HEK293T (cell line): ENCODE measurements around the gene UBE2O.

Experiments
- CTCF ChIA-PET: fragments of 350-600 bp; formaldehyde crosslinking; extraction: SDS; loops from one replicate; lab custom pipeline; 2021; ENCODE audit warnings: antibody characterized with exemption, inconsistent platforms; lab: Yijun Ruan, JAX
- POLR2A ChIA-PET: fragments of 350-600 bp; formaldehyde crosslinking; extraction: SDS; loops from one replicate; lab custom pipeline; 2020; ENCODE audit warnings: antibody characterized with exemption, inconsistent platforms; lab: Yijun Ruan, JAX
- DNase-seq: peaks from one replicate; pipeline ENCODE4 v3.0.0; 2012; ENCODE audit warnings: mixed read lengths; ENCODE audit errors: extremely low spot score
- ARNT ChIP-seq: fragments of 450-650 bp; IDR thresholded peaks from 2 replicates; pipeline ENCODE4 v1.6.1; 2017; ENCODE audit warnings: mild to moderate bottlenecking
- BHLHE40 ChIP-seq: fragments of 450-650 bp; IDR thresholded peaks from 2 replicates; pipeline ENCODE4 v1.6.1; 2016; ENCODE audit warnings: mild to moderate bottlenecking, moderate library complexity, borderline replicate concordance
- CTBP1 ChIP-seq: fragments of 450-650 bp; IDR thresholded peaks from 2 replicates; pipeline ENCODE4 v1.6.1; 2016; ENCODE audit warnings: borderline replicate concordance
- ELF4 ChIP-seq: fragments of 450-650 bp; IDR thresholded peaks from 2 replicates; pipeline ENCODE4 v1.6.1; 2017; ENCODE audit warnings: antibody characterized with exemption
- FOXA1 ChIP-seq: fragments of 450-650 bp; IDR thresholded peaks from 2 replicates; pipeline ENCODE4 v1.6.1; 2016; ENCODE audit warnings: mild to moderate bottlenecking
- FOXK2 ChIP-seq: fragments of 450-650 bp; IDR thresholded peaks from 2 replicates; pipeline ENCODE4 v1.6.1; 2016; ENCODE audit warnings: mild to moderate bottlenecking
- FOXM1 ChIP-seq: fragments of 450-650 bp; IDR thresholded peaks from 2 replicates; pipeline ENCODE4 v1.6.1; 2017; ENCODE audit warnings: mild to moderate bottlenecking, borderline replicate concordance
- HDGF ChIP-seq: fragments of 450-650 bp; IDR thresholded peaks from 2 replicates; pipeline ENCODE4 v1.6.1; 2017; ENCODE audit warnings: antibody characterized with exemption, borderline replicate concordance
- L3MBTL2 ChIP-seq: fragments of 450-650 bp; conservative IDR thresholded peaks from 2 replicates; pipeline ENCODE4 v1.6.1; 2016; ENCODE audit warnings: mild to moderate bottlenecking
- LEF1 ChIP-seq: fragments of 450-650 bp; IDR thresholded peaks from 2 replicates; pipeline ENCODE4 v1.6.1; 2017; ENCODE audit warnings: mild to moderate bottlenecking, borderline replicate concordance
- NFRKB ChIP-seq: fragments of 450-650 bp; IDR thresholded peaks from 2 replicates; pipeline ENCODE4 v1.6.1; 2016; ENCODE audit warnings: mild to moderate bottlenecking, moderate library complexity
- PKNOX1 ChIP-seq: fragments of 450-650 bp; IDR thresholded peaks from 2 replicates; pipeline ENCODE4 v1.6.1; 2016
- SP1 ChIP-seq: fragments of 450-650 bp; IDR thresholded peaks from 2 replicates; pipeline ENCODE4 v1.6.1; 2017
- SUZ12 ChIP-seq: fragments of 450-650 bp; IDR thresholded peaks from 2 replicates; pipeline ENCODE4 v1.6.1; 2016; ENCODE audit warnings: mild to moderate bottlenecking
- TARDBP ChIP-seq: fragments of 450-650 bp; IDR thresholded peaks from 2 replicates; pipeline ENCODE4 v1.6.1; 2016
- ZNF384 ChIP-seq: fragments of 450-650 bp; IDR thresholded peaks from 2 replicates; pipeline ENCODE4 v1.6.1; 2016

UBE2O gene

DNA sequence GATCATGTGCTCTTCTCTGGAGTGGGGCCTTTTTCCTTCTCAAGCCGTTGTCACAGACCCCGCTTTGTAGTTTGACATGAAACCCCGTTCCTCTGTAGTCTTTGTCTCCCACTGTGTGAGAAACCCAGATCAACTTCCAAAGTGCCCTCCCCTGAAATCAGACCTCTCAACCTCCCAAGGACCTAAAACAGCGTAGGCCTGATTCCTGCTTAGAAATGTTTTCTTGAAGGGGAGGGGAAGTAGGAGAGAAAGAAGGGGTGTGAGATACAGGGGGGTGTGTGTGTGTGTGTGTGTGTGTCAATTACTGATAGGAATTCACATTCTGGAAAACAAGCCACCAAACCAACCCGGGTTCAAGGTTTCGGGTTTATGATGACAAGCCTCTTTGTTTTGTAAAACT, 1.4 kb downstream of the UBE2O start:
- ChIA-PET POLR2A (interaction anchor here (0.7 to 2.3 kb wide), 5 partner anchors 13 to 49 kb away, joined by 3 to 8 read pairs (median 4); no protein-coding TSS in a partner anchor), CTCF (interaction anchor here (1.0 to 1.1 kb wide), 2 partner anchors 66 to 82 kb away, joined by 3 to 4 read pairs; no protein-coding TSS in a partner anchor)
- TF ChIP-seq TARDBP (no peak), FOXM1 (no peak), ARNT (no peak), SP1 (no peak), ELF4 (no peak), PKNOX1 (no peak)
- DNase-seq, result no peak

GRCh38 chr17:76449126-76449525, 3.8 kb downstream of the UBE2O start:
- DNase-seq, result no peak
- CTCF ChIA-PET, result interaction anchor here (1.5 kb wide), 1 partner anchor 44 kb away, joined by 3 read pairs; no protein-coding TSS in a partner anchor
- TF ChIP-seq FOXK2 (no peak), ZNF384 (no peak), HDGF (no peak), LEF1 (no peak), ELF4 (no peak), PKNOX1 (no peak), SP1 (no peak), NFRKB (no peak), SUZ12 (no peak), ARNT (no peak), CTBP1 (no peak), FOXM1 (no peak), BHLHE40 (no peak), FOXA1 (no peak), L3MBTL2 (no peak), TARDBP (no peak)
- POLR2A ChIA-PET, result interaction anchor here (0.6 to 1.5 kb wide), 2 partner anchors 14 to 35 kb away, joined by 3 read pairs; no protein-coding TSS in a partner anchor

DNA sequence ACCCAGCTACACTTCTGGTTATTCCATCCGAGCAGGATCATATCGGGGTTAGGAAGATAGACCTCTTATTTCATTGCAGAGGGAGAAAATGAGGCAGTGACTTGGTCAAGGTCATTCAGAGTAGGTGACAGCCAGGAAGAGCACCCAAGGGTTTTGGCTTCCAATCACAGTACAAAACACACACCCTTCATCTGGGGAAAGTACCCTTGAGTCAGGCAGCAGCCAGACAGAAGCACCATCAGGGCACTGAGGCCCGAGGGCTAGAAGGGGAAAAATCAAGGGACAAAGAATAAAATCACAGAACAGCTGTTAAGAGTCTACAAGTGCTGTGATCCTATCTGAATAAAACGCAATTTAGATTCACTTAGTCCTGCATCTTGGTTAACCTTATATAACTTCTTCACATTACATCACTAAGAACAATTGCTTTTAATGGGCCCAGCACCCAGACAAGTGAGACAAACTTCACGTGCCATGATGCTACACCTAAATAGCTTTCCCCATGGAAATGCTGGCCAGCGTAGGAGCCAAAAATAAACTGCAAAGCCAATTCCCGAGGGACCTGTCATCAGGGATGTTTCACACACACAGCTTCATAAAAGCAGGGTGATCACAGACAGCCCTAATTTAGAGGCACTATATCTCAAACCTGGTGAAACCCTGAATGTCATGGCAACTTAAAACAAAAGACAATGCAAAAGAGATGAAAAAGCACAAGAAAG, 4.9 kb downstream of the UBE2O start:
- DNase-seq, result no peak
- CTCF ChIA-PET, result interaction anchor here (0.5 to 1.5 kb wide), 2 partner anchors 43 to 126 kb away, joined by 3 to 7 read pairs; no protein-coding TSS in a partner anchor
- TF ChIP-seq LEF1, result no peak
- TF ChIP-seq PKNOX1, result no peak; the same call in 1 of the 2 replicates
- no peak for TF ChIP-seq FOXM1
- no peak for TF ChIP-seq FOXA1
- TF ChIP-seq TARDBP, result no peak
- TF ChIP-seq HDGF, result no peak
- no peak for TF ChIP-seq NFRKB
- no peak for TF ChIP-seq FOXK2
- TF ChIP-seq SUZ12, result no peak
- no peak for TF ChIP-seq ARNT
- TF ChIP-seq SP1, result no peak
- no peak for TF ChIP-seq ELF4
- no peak for TF ChIP-seq CTBP1
- POLR2A ChIA-PET, result no interaction called here

DNA sequence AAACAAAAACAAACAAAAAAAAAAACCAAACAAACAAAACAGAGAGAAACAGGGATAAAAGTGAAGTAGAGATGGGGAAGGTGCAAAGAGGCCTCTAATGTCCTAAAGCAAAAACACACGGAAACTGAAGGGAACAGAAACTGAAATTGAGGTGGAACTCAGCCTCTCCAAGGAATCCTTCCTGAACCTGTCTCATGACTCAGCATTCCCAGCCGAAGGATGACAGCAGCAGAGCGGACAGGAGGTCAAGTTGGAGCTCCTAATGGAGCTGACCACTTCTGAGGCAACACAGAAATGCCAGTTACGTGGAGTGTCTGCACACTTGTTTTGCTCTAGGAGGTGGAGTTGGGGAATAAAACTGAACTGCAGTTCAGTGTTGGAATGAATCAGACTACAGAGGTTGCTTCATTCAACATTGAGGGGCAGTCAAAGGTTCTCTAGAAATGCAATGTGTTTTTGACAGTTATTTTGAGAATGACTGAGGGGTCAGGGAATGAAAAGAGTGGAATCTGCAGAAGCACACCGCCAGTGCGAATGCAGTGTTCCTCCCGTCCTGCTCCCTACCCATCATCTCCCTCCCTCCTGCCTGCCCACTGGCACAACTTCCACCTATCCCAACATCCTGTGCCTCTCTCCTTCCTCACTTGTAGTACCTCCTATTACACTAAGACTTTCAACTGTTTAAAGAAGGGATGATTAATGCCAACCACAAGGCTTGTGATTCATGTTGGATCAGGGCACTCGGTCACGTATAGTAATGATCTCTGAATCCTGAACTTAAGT, 6.3 kb downstream of the UBE2O start:
- TF ChIP-seq ARNT, result no peak
- TF ChIP-seq HDGF, result no peak
- TF ChIP-seq TARDBP, result no peak
- TF ChIP-seq CTBP1, result no peak
- TF ChIP-seq ZNF384, result no peak
- no peak for DNase-seq
- ChIA-PET POLR2A (no interaction called here), CTCF (interaction anchor here (1.6 kb wide), 1 partner anchor 12 kb away, joined by 6 read pairs; no protein-coding TSS in a partner anchor)

DNA sequence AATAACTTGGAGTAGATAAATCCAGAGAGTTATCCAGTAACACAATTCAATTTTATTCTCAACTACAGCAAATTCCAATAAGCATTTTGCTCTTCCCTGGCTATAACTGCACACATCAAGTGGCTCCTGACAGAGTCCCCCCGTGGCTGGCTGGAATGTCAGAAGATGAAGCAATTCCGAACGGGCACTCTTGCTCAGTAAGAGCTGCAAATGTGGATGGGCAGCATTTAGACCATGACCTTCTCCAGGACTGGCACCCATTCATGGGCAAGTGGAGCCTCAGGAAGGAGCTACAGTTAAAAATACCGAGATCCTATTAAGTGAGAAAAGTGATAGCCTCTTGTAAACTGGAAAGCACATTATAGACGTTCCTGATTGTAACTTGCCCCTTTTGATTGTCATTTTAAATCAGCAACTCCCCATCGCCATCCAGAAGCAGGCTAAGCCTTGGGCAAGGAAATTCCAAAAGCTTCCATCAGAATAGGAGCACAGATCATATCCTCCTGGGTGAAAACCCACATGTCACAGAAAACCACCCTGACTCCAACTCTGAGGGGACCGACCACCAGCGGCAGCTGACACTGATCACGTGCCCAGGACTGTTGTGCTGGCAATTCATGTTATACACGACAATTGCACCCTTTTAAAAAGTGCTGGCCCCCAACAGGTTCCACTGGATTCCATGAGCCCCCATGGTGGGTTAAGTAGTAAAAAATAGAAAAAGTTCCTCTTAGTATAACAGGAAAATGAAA, 7.1 kb downstream of the UBE2O start:
- no peak for TF ChIP-seq ARNT
- no peak for TF ChIP-seq LEF1
- TF ChIP-seq ELF4, result no peak
- no peak for TF ChIP-seq BHLHE40
- TF ChIP-seq ZNF384, result no peak
- no peak for TF ChIP-seq L3MBTL2
- no peak for DNase-seq
- CTCF ChIA-PET, result interaction anchor here (0.8 to 1.6 kb wide), 2 partner anchors 13 to 37 kb away, joined by 4 to 6 read pairs; no protein-coding TSS in a partner anchor
- POLR2A ChIA-PET, result no interaction called here
